NCI-H510A treated with DMSO at 0.1 percent for 48 hours (cell line): ENCODE measurements around the gene DHRS1.

Experiments used
- DNase-seq: peaks from one replicate; lab custom pipeline; 2025; lab: John Stamatoyannopoulos, UW

Gene DHRS1

DNA sequence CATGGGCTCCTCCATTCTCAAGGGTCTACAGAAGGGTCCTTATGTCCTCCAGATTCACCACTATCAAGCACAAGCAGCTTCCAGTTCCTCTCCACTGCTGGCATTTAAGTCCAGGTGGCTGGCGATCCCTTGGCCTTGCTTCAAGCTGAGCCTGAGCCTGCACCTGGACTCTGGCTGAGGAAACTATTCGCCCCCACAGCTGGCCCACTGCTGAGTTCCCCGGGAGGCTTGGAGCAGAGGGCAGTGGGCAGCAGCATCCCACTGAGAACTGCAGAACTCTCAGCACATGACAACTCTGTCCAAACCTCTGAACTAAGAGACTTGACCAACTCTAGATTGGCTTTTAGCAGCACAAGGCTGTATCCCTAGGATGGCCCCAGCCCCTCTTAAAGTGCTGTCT lies 16.8 kb downstream of the DHRS1 start:
- no peak for DNase-seq

DNA sequence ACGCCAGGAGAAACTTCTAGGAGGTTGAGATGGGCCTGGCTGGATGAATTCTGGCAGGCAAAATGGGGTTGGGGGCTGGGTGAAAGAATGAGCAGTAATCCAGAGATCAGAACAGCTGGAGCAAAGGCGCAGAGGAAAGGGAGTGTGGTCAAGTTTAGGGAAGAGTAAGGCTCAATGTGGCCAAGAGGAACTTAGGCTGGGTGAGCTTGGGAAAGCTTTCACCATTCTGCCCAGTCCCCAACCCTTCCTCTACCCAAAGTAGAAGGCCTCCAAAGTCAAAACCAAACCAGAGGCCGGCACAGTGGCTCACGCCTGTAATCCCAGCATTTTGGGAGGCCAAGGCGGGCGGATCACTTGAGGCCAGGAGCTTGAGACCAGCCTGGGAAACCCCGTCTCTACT lies 17.9 kb downstream of the DHRS1 start:
- no peak for DNase-seq

- DNase-seq = no peak
Observed at GRCh38 chr14:24280797-24281460, 18.7 kb downstream of the DHRS1 start.

DNA sequence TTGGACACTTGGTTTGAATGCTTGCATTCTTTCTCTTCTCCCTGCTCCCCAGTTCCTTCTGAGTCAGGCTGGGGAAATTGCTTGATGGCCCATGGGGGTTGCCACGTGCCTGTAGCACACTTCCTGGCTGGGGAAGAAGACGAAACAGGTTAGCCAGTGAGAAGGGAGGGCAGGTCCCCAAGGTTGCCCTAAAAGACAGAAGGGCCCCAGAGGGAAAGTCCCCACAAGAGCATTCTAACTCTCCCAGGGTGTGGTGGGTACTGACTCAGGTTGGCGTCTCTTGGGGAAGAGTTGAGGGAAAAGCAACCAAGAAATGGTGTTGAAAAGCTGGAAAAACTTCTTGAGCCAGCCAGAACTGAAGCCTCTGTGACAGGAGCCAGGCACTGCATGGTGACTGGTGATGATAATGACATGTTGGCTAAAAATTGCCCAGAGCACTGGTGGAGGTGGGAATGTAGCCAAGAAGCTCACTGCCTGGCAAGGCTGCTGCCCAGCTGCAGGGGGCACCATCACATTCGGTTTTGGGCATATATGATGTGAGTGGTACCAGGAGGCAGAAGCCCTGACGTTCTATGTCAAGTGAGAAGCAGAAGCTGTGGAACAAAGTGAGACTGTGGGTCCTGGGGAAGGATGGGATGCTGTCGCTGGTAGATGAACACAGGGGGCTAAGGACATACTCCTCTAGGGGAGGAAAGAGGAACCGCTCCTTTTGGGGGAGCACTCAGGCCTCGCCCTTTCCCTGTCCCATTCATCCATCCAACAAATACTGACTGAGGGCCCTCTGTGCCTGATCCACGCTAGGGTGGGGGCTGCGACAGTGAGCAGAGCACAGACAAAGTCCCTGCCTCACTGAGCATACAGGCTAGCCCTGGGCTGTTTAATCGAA lies 20.0 kb downstream of the DHRS1 start:
- no peak for DNase-seq

DNA sequence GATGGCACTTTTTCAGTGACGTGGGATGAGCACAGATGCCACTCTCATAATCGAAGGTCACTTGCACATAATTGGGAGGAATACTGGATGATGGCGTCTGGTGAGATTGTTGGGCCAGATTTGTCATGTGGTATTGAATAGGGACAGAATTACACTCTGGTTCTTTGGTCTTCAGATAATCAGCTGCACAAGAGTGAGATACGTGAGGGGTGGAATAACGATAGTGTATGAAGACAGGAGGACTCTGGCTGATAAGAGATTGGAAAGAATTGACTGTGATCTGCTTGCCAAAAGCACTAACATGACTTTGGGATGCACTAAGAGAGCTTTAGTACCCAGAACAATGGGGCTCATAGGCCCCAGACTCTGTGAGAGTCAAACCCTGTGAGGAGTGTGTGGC lies 21.2 kb downstream of the DHRS1 start:
- no peak for DNase-seq

- no peak for DNase-seq
Observed at GRCh38 chr14:24277606-24278321, 21.8 kb downstream of the DHRS1 start.

DNA sequence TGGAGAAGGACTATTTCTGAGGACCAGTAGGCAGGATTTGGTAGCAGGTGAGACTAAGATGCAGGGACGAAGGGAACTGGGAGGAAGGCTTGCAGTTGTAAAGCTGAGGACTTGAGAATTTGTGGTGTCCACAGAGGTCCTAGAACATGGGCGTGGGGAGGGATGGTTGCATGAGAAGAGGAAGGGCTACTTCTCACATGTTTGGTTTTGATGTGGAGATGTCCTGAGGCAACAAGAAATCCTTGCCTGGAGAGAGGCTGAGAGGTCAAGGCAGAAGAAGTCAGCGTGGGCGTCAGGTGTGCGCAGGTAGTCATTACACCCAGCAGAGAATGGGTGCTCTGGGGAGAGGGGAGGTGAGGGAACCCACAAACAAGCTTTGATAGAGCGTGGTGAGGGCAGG lies 22.5 kb downstream of the DHRS1 start:
- DNase-seq = no peak

GRCh38 chr14:24274101-24274543 lies 25.5 kb downstream of the DHRS1 start:
- DNase-seq = no peak

- no peak for DNase-seq
Observed at GRCh38 chr14:24273422-24273998, 26.1 kb downstream of the DHRS1 start.

DNA sequence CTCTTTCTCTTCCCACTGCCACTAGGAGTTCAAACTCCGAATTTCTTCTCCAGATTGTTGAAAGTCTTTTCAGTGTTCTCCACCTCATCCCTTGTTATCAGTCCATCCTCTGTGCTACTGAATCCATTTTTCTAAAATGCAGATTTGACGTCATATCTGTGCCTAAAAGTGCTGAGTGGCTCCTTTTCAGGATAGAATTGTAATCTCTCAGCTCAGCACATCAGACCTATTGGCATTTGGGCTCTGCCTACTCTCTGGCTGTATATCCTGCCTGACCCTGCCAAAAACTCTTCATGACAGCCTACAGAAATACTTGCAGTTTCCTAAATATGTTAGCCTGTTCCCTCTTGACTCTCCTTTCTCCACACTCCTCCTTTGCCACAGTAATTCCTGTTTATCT lies 27.1 kb downstream of the DHRS1 start:
- DNase-seq = no peak

DNA sequence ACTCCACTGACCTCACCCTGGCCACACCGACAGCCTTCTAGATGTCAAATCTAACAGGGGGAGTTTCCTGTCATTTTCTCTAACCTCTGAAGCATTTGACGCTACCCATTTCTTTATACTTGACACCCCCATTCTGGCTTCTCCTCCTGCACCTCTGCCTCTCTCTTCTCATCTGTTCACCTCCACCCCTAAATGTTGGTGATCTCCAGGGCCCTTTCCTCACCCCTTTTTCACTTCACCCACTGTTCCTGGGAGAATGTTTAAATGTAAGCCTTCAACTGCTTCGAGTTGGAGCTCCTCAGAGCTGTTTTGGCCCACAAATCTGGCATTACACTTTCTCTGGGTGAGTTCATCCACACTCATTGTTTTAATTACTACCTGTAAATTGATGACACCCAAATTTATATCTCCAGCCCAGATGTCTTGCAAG lies 27.7 kb downstream of the DHRS1 start:
- no peak for DNase-seq

DNA sequence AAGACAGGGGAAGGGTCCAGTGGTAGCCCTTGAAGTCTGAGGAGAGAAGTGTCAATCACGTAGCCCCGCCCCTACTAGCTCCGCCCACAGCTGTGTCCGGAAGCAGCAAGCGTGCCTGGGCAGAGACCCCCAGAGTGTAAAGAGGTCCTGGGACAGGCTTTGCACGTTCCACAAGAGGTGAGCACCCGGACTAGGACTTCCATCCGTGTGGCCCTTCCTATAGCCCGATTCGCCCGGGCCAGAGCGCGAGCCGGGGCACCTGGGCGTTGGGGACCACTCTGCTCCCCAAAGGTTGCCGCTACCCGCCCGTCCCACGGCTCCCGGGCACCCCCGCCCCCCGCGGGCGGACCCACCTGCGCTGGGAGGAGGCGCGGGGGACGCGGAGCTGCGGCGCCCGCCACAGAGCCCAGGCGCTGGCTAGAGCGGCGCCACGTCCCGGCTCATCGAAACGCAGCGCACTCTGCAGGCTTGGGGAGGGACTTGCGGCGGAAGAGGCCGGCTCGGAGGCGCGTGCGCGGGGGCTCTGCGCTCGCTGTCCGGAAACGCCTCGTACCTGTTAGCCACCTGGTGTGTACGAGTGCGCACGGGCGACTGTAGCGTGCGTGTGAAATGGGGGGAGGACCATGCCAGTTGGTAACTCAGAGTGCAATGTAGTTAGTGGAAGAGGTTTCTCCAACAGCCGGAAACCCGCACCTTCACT lies 28.3 kb downstream of the DHRS1 start, which contains the start of gene RABGGTA:
Gene RABGGTA (minus strand): TSS at position 464 of the 700 bp plus-strand sequence. CDS start 482 bp downstream, outside the sequence.
- DNase-seq = peak; percentile 92

GRCh38 chr14:24270537-24271133 lies 28.9 kb downstream of the DHRS1 start:
- DNase-seq = no peak

GRCh38 chr14:24269910-24270536 lies 29.6 kb downstream of the DHRS1 start:
- DNase-seq = no peak

DNA sequence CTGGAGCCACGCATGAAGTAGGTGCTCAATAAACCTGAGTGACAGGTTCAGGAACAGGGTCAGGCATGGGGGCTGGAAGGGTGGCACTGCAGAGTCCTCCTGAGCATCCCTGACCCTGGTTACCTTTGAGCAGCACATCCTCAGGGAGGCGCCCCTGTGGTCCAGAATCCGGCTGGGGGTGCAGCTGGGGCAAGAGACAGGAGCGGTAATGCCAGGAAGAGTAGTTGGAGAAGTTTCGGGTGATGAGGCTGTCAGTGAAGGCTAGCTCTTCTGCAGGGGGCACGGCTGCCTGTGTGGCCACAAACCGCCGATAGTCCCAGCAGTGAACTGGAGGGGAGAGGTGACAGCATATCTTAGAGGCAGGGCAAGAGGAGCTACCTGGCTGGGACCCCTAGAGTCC lies 30.2 kb downstream of the DHRS1 start:
- no peak for DNase-seq

GRCh38 chr14:24268225-24268624 lies 31.4 kb downstream of the DHRS1 start:
- no peak for DNase-seq

DNA sequence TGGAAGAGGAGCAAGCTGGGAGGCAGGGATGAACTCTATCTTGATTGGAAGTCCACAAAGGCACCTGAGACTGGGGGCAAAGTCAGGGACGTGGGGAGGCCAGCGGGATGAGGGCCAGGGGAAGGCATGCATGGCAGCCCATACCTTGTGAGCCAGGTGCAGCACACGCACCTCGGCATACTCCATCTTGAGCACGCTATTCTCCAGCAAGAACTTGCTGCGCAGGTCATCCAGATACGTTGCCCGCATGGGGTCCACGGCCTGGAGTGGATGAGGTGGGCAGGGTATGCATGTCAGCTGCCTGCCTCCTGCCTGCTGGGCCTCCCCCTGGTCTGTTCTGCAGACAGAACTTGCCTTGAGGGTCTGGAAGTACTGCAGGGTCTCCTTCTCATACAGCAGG lies 32.1 kb downstream of the DHRS1 start:
- DNase-seq = no peak

GRCh38 chr14:24266344-24267244 lies 33.0 kb downstream of the DHRS1 start:
- DNase-seq = no peak

DNA sequence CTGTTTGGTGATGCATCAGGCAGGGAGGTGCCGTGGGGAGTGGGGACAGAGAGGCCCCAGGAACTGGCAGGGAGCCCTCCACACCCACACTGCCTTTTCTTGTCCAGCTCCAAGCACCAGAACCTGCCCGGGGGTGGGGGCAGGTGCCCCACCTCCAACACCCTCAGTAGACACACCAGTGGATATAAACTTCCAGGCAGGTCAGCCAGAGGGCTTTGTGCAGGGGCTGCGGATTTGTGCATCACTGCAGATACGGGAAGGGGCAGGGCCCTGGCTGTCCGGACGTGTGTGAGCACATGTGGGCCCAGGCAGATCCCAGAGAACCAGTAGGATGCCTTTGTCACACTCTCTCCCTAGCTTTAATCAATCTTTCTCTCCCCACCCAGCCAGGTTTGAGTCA lies 35.3 kb downstream of the DHRS1 start:
- DNase-seq = no peak

GRCh38 chr14:24263848-24264247 lies 35.7 kb downstream of the DHRS1 start:
- DNase-seq = no peak
